ENCODE data around the gene MAGEF1. TPM values are rescaled to one million over a fixed set of nuclear protein-coding genes. Genes with fewer than 3 reads are reported as not detected.

The MAGEF1 gene
- total and polyA plus RNA-seq, 10 of the 15 experiments (the other 5 are each of a cell fraction or from before 2014, with no cell fraction given): 2.3 to 62.2 (median 27.1) TPM

- TF ChIP-seq E4F1 (IDR thresholded peaks at IDR 0.05; ENCODE audit: borderline replicate concordance, partially characterized antibody) (no peak), NR2F1 (conservative IDR thresholded peaks at IDR 0.05) (peak; percentile 62), CTCF (IDR thresholded peaks at IDR 0.05 in 2 of 3, conservative IDR thresholded peaks at IDR 0.05 in 1 of 3; ENCODE audit: control insufficient read depth in 2 of 3, extremely low read depth in 1 of 3, insufficient read depth in 1 of 3, low read depth in 3 of 3, low read length in 3 of 3) (no peak), ZNF274 (IDR thresholded peaks at IDR 0.05; ENCODE audit: insufficient read depth, insufficient read length) (no peak), MEF2A (IDR thresholded peaks at IDR 0.05; ENCODE audit: insufficient read depth, low read depth, low read length) (no peak), RCOR1 (conservative IDR thresholded peaks at IDR 0.05; ENCODE audit: low read depth, low read length) (no peak), KAT2A (conservative IDR thresholded peaks at IDR 0.05; ENCODE audit: control insufficient read depth, low read depth, low read length) (no peak), ZBTB33 (IDR thresholded peaks at IDR 0.05) (no peak), RUNX3 (IDR thresholded peaks at IDR 0.05; ENCODE audit: low read length) (peak; percentile 59; the same call in 1 of the 2 replicates)
Observed at GRCh38 chr3:184711493-184712247, at the start of gene MAGEF1 (continued).

Data from GM12878 (cell line).